ENCODE results near the gene RGS12. TPM values are rescaled to one million over a fixed set of nuclear protein-coding genes. Genes with fewer than 3 reads are reported as not detected.

The RGS12 gene
- total and polyA plus RNA-seq, 2 experiments from 2014 or later: 8.0 to 19.0 TPM

- no peak for TF ChIP-seq REST (IDR thresholded peaks at IDR 0.05; ENCODE audit: unreplicated experiment)
- TF ChIP-seq ZNF331 (CRISPR knock-in tag; IDR thresholded peaks at IDR 0.05; ENCODE audit: low read depth): no peak
- TF ChIP-seq CREB1 (CRISPR knock-in tag; IDR thresholded peaks at IDR 0.05; ENCODE audit: low read depth): no peak
Observed at GRCh38 chr4:3283916-3284315, 8.9 kb upstream of the RGS12 start (continued).

- no peaks in the 10 kb centered on the region; the same call in 1 of the 2 replicates for H3K27me3 ChIP-seq (ENCODE audit: insufficient read depth)
- no peak overlapping the region for H2AFZ ChIP-seq
- ATAC-seq: no peak
- H3K36me3 ChIP-seq (ENCODE audit: insufficient read depth): no peaks in the 10 kb centered on the region
- no peaks in the 10 kb centered on the region; the same call in 1 of the 2 replicates for H3F3A ChIP-seq (replicated peaks; ENCODE audit: low read depth)
- peaks cover 2% of the 10 kb centered on the region; the same call in 2 of the 3 replicates for H3K36me3 Mint-ChIP-seq (ENCODE audit: low read depth)
- no peaks in the 10 kb centered on the region for H4K20me1 ChIP-seq (replicated peaks; ENCODE audit: insufficient read depth)
- no peak overlapping the region for H3K4me2 ChIP-seq
- no peaks in the 10 kb centered on the region for H3K79me2 ChIP-seq (replicated peaks; ENCODE audit: insufficient read depth)
- no peak for DNase-seq (ENCODE audit: low spot score)
- H3K9me3 Mint-ChIP-seq: peaks cover 16% of the 10 kb centered on the region; the same call in 2 of the 3 replicates
- no peak overlapping the region for H3K4me3 Mint-ChIP-seq
- H3K27me3 Mint-ChIP-seq (ENCODE audit: insufficient read depth, low read depth, poor library complexity): peaks cover 7% of the 10 kb centered on the region
- H3K4me1 Mint-ChIP-seq: no peaks in the 10 kb centered on the region; the same call in 2 of the 3 replicates
- no peaks in the 10 kb centered on the region for H3K4me1 ChIP-seq (ENCODE audit: insufficient read depth)
- H3K27ac ChIP-seq (ENCODE audit: low read depth): no peak overlapping the region
- H3K9me2 ChIP-seq (ENCODE audit: insufficient read depth): no peaks in the 10 kb centered on the region
- no peak overlapping the region for H3K27ac Mint-ChIP-seq
- H3K4me3 ChIP-seq: no peak overlapping the region
- no peak for TF ChIP-seq EZH2 (IDR thresholded peaks at IDR 0.05; ENCODE audit: low read depth, unreplicated experiment)
- no peak for TF ChIP-seq ZNF462 (CRISPR knock-in tag; IDR thresholded peaks at IDR 0.05)
- no peak for TF ChIP-seq NANOG (IDR thresholded peaks at IDR 0.05; ENCODE audit: borderline replicate concordance)
- TF ChIP-seq JUNB (IDR thresholded peaks at IDR 0.05; ENCODE audit: unreplicated experiment): no peak
- no peak for TF ChIP-seq EZH2phosphoT487 (IDR thresholded peaks at IDR 0.05; ENCODE audit: unreplicated experiment)
- no peak for TF ChIP-seq ETS1 (IDR thresholded peaks at IDR 0.05)
- no peak for TF ChIP-seq POLR2AphosphoS5 (IDR thresholded peaks at IDR 0.05; ENCODE audit: low read depth)
- no peak for TF ChIP-seq STAT1 (IDR thresholded peaks at IDR 0.05; ENCODE audit: unreplicated experiment)
- no peak for TF ChIP-seq CREB1 (CRISPR knock-in tag; IDR thresholded peaks at IDR 0.05; ENCODE audit: low read depth)
Observed at GRCh38 chr4:3284734-3285557, 7.9 kb upstream of the RGS12 start.

Data from GM23338 (cell line).